ENCODE measurements around the gene FAM114A1.

The FAM114A1 gene

GRCh38 chr4:38964942-38965775, 97.6 kb downstream of the FAM114A1 start (continued):
- TF ChIP-seq ZNF26 (tag by site-specific recombination; IDR thresholded peaks at IDR 0.05) (no peak), ZNF777 (tag by site-specific recombination; IDR thresholded peaks at IDR 0.05; ENCODE audit: borderline replicate concordance) (no peak), ZNF639 (tag by site-specific recombination; IDR thresholded peaks at IDR 0.05) (no peak), ZNF146 (tag by site-specific recombination; IDR thresholded peaks at IDR 0.05) (no peak), ZNF214 (tag by site-specific recombination; IDR thresholded peaks at IDR 0.05; ENCODE audit: borderline replicate concordance) (no peak)

- POLR2A ChIA-PET, result no interaction called here
- Histone ChIP-seq H3K9me3 (ENCODE audit: control insufficient read depth, insufficient read depth, low read depth, low read length) (no peaks in the 10 kb centered on the region), H3K4me3 (ENCODE audit: low read depth, low read length) (no peak overlapping the region), H3K4me1 (ENCODE audit: control insufficient read depth, insufficient read depth, low read length) (no peaks in the 10 kb centered on the region), H3K27ac (ENCODE audit: extremely low read depth, low read depth, low read length) (no peak overlapping the region), H3K36me3 (ENCODE audit: control insufficient read depth in 2 of 2, insufficient read depth in 1 of 2, low read length in 2 of 2) (no peaks in the 10 kb centered on the region)
- CTCF ChIA-PET, result interaction anchor here (0.5 kb wide), 1 partner anchor 49 kb away, joined by 3 read pairs; no protein-coding TSS in a partner anchor
- TF ChIP-seq GLI4 (tag by site-specific recombination; IDR thresholded peaks at IDR 0.05) (no peak), SALL2 (tag by site-specific recombination; IDR thresholded peaks at IDR 0.05; ENCODE audit: borderline replicate concordance) (no peak), ZNF362 (tag by site-specific recombination; IDR thresholded peaks at IDR 0.05) (no peak), ZNF302 (tag by site-specific recombination; IDR thresholded peaks at IDR 0.05; ENCODE audit: low read depth) (no peak), PATZ1 (tag by site-specific recombination; IDR thresholded peaks at IDR 0.05) (no peak), ZNF514 (tag by site-specific recombination; IDR thresholded peaks at IDR 0.05) (no peak), ZEB2 (tag by site-specific recombination; IDR thresholded peaks at IDR 0.05) (no peak), ZNF629 (tag by site-specific recombination; IDR thresholded peaks at IDR 0.05) (no peak), ZNF280C (tag by site-specific recombination; IDR thresholded peaks at IDR 0.05) (no peak), PRDM6 (tag by site-specific recombination; IDR thresholded peaks at IDR 0.05) (no peak), CTCF (tag by site-specific recombination; IDR thresholded peaks at IDR 0.05) (no peak), ZNF202 (tag by site-specific recombination; IDR thresholded peaks at IDR 0.05; ENCODE audit: borderline replicate concordance) (no peak), KLF7 (tag by site-specific recombination; IDR thresholded peaks at IDR 0.05; ENCODE audit: borderline replicate concordance) (no peak), ZNF426 (tag by site-specific recombination; IDR thresholded peaks at IDR 0.05) (no peak), ZNF76 (tag by site-specific recombination; IDR thresholded peaks at IDR 0.05; ENCODE audit: borderline replicate concordance, low read depth) (no peak)
Observed at GRCh38 chr4:38965866-38966265, 98.3 kb downstream of the FAM114A1 start.

All from HEK293 (cell line).